ENCODE results near the gene ARPP21.

DNA sequence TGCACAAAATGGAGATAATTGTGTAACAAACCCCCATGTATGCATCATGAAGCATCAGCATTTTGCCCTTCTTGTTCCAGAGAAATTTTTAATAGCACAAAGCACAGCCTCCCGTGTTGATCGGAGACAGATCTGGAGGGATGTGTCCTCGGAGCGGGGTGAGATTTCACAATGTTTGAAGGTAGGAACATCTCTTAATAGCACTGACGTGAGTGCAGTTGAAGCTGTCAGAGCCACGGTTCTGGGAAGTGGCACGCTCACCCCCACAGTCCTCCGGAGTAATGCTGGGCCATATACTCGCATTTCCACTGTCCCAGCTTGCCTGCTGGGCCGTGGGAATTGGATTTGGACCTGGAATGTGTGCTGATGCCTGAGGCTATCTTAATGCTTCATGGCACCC lies 24.1 kb downstream of the ARPP21 start:
- TF ChIP-seq, protein P1, sequence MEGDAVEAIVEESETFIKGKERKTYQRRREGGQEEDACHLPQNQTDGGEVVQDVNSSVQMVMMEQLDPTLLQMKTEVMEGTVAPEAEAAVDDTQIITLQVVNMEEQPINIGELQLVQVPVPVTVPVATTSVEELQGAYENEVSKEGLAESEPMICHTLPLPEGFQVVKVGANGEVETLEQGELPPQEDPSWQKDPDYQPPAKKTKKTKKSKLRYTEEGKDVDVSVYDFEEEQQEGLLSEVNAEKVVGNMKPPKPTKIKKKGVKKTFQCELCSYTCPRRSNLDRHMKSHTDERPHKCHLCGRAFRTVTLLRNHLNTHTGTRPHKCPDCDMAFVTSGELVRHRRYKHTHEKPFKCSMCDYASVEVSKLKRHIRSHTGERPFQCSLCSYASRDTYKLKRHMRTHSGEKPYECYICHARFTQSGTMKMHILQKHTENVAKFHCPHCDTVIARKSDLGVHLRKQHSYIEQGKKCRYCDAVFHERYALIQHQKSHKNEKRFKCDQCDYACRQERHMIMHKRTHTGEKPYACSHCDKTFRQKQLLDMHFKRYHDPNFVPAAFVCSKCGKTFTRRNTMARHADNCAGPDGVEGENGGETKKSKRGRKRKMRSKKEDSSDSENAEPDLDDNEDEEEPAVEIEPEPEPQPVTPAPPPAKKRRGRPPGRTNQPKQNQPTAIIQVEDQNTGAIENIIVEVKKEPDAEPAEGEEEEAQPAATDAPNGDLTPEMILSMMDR (IDR thresholded peaks at IDR 0.05; ENCODE audit: low read depth, low read length), result no peak
- no peak for TF ChIP-seq EZH2phosphoT487 (IDR thresholded peaks at IDR 0.05; ENCODE audit: low read depth)
